WTC11 (cell line): ENCODE data around the gene PCK2. TPM values are rescaled to one million over a fixed set of nuclear protein-coding genes. Genes with fewer than 3 reads are reported as not detected.

Experiments
- ATAC-seq: fragments of 200-7000 bp; cut with Tn5 transposase; 2 replicates; pipeline ENCODE4 v1.10.0; 2021; ENCODE audit warnings: mild to moderate bottlenecking, moderate library complexity
- CTCF ChIA-PET: fragments of 300-600 bp; sonication (Branson Sonifier 250); formaldehyde crosslinking; loops from one replicate; lab custom pipeline; 2021; ENCODE audit warnings: antibody characterized with exemption; lab: Charles Lee
- POLR2A ChIA-PET: fragments of 350-600 bp; sonication (Branson Sonifier 250); formaldehyde crosslinking; loops from one replicate; lab custom pipeline; 2021; ENCODE audit warnings: antibody characterized with exemption; lab: Charles Lee
- DNase-seq: peaks from one replicate; pipeline ENCODE4 v3.0.0; 2021; ENCODE audit warnings: low spot score
- H3K27ac Mint-ChIP-seq: 2 replicates; pipeline ENCODE4 v1.8.0; 2021; ENCODE audit warnings: mixed read lengths
- H3K27me3 Mint-ChIP-seq: 2 replicates; pipeline ENCODE4 v1.8.0; 2021; ENCODE audit warnings: low read depth, mild to moderate bottlenecking, moderate library complexity, mixed read lengths
- H3K36me3 Mint-ChIP-seq: 2 replicates; pipeline ENCODE4 v1.8.0; 2021; ENCODE audit warnings: mixed read lengths
- H3K4me1 Mint-ChIP-seq: 2 replicates; pipeline ENCODE4 v1.8.0; 2022; ENCODE audit warnings: mixed read lengths
- H3K4me3 Mint-ChIP-seq: 2 replicates; pipeline ENCODE4 v1.8.0; 2021; ENCODE audit warnings: mild to moderate bottlenecking, moderate library complexity, mixed read lengths
- H3K9me3 Mint-ChIP-seq: 2 replicates; pipeline ENCODE4 v1.8.0; 2021; ENCODE audit warnings: mixed read lengths
- ELF4 ChIP-seq: sonication (generic); formaldehyde crosslinking; IDR thresholded peaks from 2 replicates; pipeline ENCODE4 v1.8.1; 2022; ENCODE audit warnings: low read depth, mild to moderate bottlenecking, moderate library complexity, missing genetic modification reagents
- FOXJ3 ChIP-seq: sonication (generic); formaldehyde crosslinking; IDR thresholded peaks from 2 replicates; pipeline ENCODE4 v1.9.0; 2021; ENCODE audit warnings: missing genetic modification reagents, mild to moderate bottlenecking, borderline replicate concordance
- GRHL2 ChIP-seq: fragments of 250-450 bp; sonication (Bioruptor Pico); IDR thresholded peaks from 2 replicates; pipeline ENCODE4 v1.8.0; 2022; ENCODE audit warnings: mild to moderate bottlenecking, moderate library complexity; ENCODE audit not compliant: insufficient replicate concordance, severe bottlenecking
- IRF2 ChIP-seq: sonication (generic); formaldehyde crosslinking; IDR thresholded peaks from 2 replicates; pipeline ENCODE4 v1.8.0; 2022; ENCODE audit warnings: low read depth, missing genetic modification reagents, borderline replicate concordance
- MXD4 ChIP-seq: fragments of 250-450 bp; sonication (Bioruptor Pico); IDR thresholded peaks from 2 replicates; pipeline ENCODE4 v1.8.0; 2021; ENCODE audit warnings: mild to moderate bottlenecking, moderate library complexity, borderline replicate concordance
- MYBL2 ChIP-seq: sonication (generic); formaldehyde crosslinking; IDR thresholded peaks from 2 replicates; pipeline ENCODE4 v1.8.1; 2023; ENCODE audit warnings: mild to moderate bottlenecking, moderate library complexity, missing genetic modification reagents
- NFATC4 ChIP-seq: fragments of 250-450 bp; sonication (Bioruptor Pico); IDR thresholded peaks from 2 replicates; pipeline ENCODE4 v1.9.0; 2021; ENCODE audit warnings: mild to moderate bottlenecking
- NR1H2 ChIP-seq: sonication (generic); formaldehyde crosslinking; IDR thresholded peaks from 2 replicates; pipeline ENCODE4 v1.9.0; 2021; ENCODE audit warnings: mild to moderate bottlenecking, moderate library complexity, missing genetic modification reagents
- RORB ChIP-seq: fragments of 250-450 bp; sonication (Bioruptor Pico); IDR thresholded peaks from 2 replicates; pipeline ENCODE4 v1.9.0; 2021; ENCODE audit warnings: mild to moderate bottlenecking
- SOX15 ChIP-seq: fragments of 250-450 bp; sonication (Bioruptor Pico); IDR thresholded peaks from 2 replicates; pipeline ENCODE4 v1.9.0; 2021; ENCODE audit warnings: mild to moderate bottlenecking
- TP53 ChIP-seq: sonication (generic); formaldehyde crosslinking; IDR thresholded peaks from 2 replicates; pipeline ENCODE4 v1.8.1; 2023; ENCODE audit warnings: mild to moderate bottlenecking, missing genetic modification reagents
- ZBTB21 ChIP-seq: sonication (generic); formaldehyde crosslinking; IDR thresholded peaks from 2 replicates; pipeline ENCODE4 v1.8.1; 2023; ENCODE audit warnings: mild to moderate bottlenecking, missing genetic modification reagents, borderline replicate concordance
- ZNF138 ChIP-seq: sonication (generic); formaldehyde crosslinking; conservative IDR thresholded peaks from 2 replicates; pipeline ENCODE4 v1.8.1; 2022; ENCODE audit warnings: mild to moderate bottlenecking, moderate library complexity, missing genetic modification reagents
- ZNF317 ChIP-seq: sonication (generic); formaldehyde crosslinking; IDR thresholded peaks from 2 replicates; pipeline ENCODE4 v1.8.1; 2023; ENCODE audit warnings: low read depth, mild to moderate bottlenecking, moderate library complexity, missing genetic modification reagents, borderline replicate concordance
- ZNF416 ChIP-seq: fragments of 250-450 bp; sonication (Bioruptor Pico); IDR thresholded peaks from 2 replicates; pipeline ENCODE4 v1.9.0; 2021; ENCODE audit warnings: mild to moderate bottlenecking, inconsistent platforms
- total RNA-seq: library from RNA; stranded (reverse); gene quantifications from 3 replicates; pipeline ENCODE4 v1.2.3, GENCODE V29; 2021
- TF ChIP-seq, protein P1 (sequence below): fragments of 250-450 bp; sonication (Bioruptor Pico); IDR thresholded peaks from 2 replicates; pipeline ENCODE4 v1.9.0; 2021; ENCODE audit warnings: mild to moderate bottlenecking
- TF ChIP-seq, protein P2 (sequence below): sonication (generic); formaldehyde crosslinking; IDR thresholded peaks from 2 replicates; pipeline ENCODE4 v1.8.0; 2022; ENCODE audit warnings: mild to moderate bottlenecking, missing genetic modification reagents
- TF ChIP-seq, protein P3 (sequence below): fragments of 250-450 bp; sonication (Bioruptor Pico); IDR thresholded peaks from 2 replicates; pipeline ENCODE4 v1.9.0; 2021; ENCODE audit warnings: mild to moderate bottlenecking
- TF ChIP-seq, protein P4 (sequence below): sonication (generic); formaldehyde crosslinking; IDR thresholded peaks from 2 replicates; pipeline ENCODE4 v1.8.1; 2023; ENCODE audit warnings: mild to moderate bottlenecking, missing genetic modification reagents
- TF ChIP-seq, protein P5 (sequence below): sonication (generic); formaldehyde crosslinking; IDR thresholded peaks from 2 replicates; pipeline ENCODE4 v1.8.1; 2023; ENCODE audit warnings: mild to moderate bottlenecking, missing genetic modification reagents, moderate library complexity
- TF ChIP-seq, protein P6 (sequence below): sonication (generic); formaldehyde crosslinking; IDR thresholded peaks from 2 replicates; pipeline ENCODE4 v1.8.1; 2023; ENCODE audit warnings: mild to moderate bottlenecking, missing genetic modification reagents, borderline replicate concordance

PCK2 gene
- total RNA-seq, 1 experiment from 2014 or later = 67.0 TPM

DNA sequence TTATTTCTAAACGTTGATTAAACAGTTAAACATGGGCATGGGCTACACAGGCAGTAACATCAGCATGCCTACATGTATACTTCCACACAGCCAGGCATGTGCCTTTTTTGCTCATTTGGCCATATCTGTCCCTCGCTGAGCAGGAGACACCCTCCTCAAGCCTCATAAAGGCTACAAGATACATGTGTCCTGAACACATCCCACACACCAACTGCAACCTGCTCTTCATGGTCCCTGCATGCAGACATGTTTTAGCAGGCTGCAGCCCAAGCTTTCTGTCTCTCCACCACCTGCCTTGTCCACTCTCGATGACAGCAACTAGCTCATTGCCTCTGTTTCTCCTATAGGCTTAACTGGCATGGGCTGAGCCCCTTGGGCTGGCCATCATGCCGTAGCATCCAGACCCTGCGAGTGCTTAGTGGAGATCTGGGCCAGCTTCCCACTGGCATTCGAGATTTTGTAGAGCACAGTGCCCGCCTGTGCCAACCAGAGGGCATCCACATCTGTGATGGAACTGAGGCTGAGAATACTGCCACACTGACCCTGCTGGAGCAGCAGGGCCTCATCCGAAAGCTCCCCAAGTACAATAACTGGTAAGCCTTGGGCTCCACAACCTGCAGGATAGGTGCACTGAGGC lies 2.6 kb downstream of the PCK2 start (continued):
- TF ChIP-seq ZBTB21 (CRISPR knock-in tag) (no peak), ZNF416 (no peak), NR1H2 (CRISPR knock-in tag) (no peak), FOXJ3 (CRISPR knock-in tag) (no peak), ZNF317 (CRISPR knock-in tag) (no peak)

DNA sequence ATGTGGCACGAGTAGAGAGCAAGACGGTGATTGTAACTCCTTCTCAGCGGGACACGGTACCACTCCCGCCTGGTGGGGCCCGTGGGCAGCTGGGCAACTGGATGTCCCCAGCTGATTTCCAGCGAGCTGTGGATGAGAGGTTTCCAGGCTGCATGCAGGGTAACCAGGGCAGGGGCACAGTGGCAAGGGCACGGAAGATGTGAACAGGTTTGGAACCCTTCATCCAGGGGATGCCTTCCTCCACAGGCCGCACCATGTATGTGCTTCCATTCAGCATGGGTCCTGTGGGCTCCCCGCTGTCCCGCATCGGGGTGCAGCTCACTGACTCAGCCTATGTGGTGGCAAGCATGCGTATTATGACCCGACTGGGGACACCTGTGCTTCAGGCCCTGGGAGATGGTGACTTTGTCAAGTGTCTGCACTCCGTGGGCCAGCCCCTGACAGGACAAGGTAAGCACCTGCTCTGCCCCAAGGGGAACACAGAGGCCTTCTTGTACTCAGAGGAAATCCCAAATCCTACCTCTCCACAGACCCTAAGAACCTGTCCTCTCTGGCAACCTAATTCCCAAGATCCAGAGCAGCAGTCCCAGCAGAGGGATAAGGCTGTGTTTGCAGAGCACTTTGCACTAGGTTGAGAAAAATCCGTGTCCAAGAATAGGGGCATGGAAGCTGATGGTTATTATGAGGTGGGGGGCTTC lies 4.3 kb downstream of the PCK2 start:
- H3K27me3 Mint-ChIP-seq = peaks cover 3% of the 10 kb centered on the region; the same call in 1 of the 2 replicates
- TF ChIP-seq MXD4 = no peak
- TF ChIP-seq TP53 = no peak
- no peak for TF ChIP-seq NFATC4 (CRISPR knock-in tag)
- TF ChIP-seq IRF2 = no peak
- TF ChIP-seq, protein P1, sequence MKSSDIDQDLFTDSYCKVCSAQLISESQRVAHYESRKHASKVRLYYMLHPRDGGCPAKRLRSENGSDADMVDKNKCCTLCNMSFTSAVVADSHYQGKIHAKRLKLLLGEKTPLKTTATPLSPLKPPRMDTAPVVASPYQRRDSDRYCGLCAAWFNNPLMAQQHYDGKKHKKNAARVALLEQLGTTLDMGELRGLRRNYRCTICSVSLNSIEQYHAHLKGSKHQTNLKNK (CRISPR knock-in tag) = no peak
- no peak for TF ChIP-seq GRHL2 (CRISPR knock-in tag)
- TF ChIP-seq, protein P2, sequence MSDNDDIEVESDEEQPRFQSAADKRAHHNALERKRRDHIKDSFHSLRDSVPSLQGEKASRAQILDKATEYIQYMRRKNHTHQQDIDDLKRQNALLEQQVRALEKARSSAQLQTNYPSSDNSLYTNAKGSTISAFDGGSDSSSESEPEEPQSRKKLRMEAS (CRISPR knock-in tag) = no peak
- TF ChIP-seq ELF4 (CRISPR knock-in tag) = no peak
- no peak for TF ChIP-seq MYBL2
- TF ChIP-seq ZNF138 (CRISPR knock-in tag) = no peak
- no peak overlapping the region for H3K4me3 Mint-ChIP-seq
- H3K36me3 Mint-ChIP-seq = peaks cover 38% of the 10 kb centered on the region
- POLR2A ChIA-PET = no interaction called here
- CTCF ChIA-PET = interaction anchor here (11.1 to 11.7 kb wide), 2 partner anchors 11 to 41 kb away, joined by 170 to 320 read pairs; no protein-coding TSS in a partner anchor
- H3K9me3 Mint-ChIP-seq = peaks cover 5% of the 10 kb centered on the region; the same call in 1 of the 2 replicates
- no peak for DNase-seq
- peaks cover 16% of the 10 kb centered on the region for H3K4me1 Mint-ChIP-seq
- no peak overlapping the region for H3K27ac Mint-ChIP-seq
- ATAC-seq = no peak

DNA sequence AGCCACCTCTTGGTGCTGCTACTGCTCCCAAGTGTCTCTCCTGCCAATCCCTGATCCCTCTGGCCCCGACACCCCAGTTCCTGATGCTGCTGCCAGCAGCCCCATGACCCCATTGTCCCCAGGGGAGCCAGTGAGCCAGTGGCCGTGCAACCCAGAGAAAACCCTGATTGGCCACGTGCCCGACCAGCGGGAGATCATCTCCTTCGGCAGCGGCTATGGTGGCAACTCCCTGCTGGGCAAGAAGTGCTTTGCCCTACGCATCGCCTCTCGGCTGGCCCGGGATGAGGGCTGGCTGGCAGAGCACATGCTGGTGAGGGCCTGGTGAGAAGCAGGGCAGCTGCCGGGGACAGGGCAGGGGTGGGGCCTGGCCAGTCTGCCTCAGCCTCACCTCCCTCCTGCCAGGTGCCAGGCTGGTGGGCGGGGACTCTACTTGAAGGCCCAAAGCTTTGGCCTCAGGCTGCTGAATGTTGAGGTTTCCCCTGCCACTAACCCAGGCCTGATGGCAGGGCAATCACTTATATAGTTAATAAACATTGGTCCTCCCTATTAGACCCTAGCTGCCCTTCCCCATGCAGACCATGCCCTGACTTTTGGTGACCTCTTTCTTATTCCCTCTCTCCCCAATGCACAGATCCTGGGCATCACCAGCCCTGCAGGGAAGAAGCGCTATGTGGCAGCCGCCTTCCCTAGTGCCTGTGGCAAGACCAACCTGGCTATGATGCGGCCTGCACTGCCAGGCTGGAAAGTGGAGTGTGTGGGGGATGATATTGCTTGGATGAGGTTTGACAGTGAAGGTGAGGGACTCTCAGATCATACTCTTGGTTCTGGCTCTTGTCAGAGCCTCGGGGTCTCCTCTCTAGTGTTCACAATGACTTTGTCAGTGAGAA lies 5.1 kb downstream of the PCK2 start:
- ChIA-PET POLR2A (no interaction called here), CTCF (interaction anchor here (11.7 kb wide), 1 partner anchor 10 kb away, joined by 170 read pairs; no protein-coding TSS in a partner anchor)
- H3K27ac Mint-ChIP-seq = 0 out of 2 replicates have a peak overlapping the region, but pooled peaks have one; percentile 41
- ATAC-seq (no peak), DNase-seq (no peak)
- H3K36me3 Mint-ChIP-seq = peaks cover 46% of the 10 kb centered on the region
- peaks cover 12% of the 10 kb centered on the region for H3K4me1 Mint-ChIP-seq
- no peak overlapping the region for H3K4me3 Mint-ChIP-seq
- H3K27me3 Mint-ChIP-seq = no peaks in the 10 kb centered on the region
- peaks cover 13% of the 10 kb centered on the region for H3K9me3 Mint-ChIP-seq
- TF ChIP-seq SOX15 (no peak), RORB (CRISPR knock-in tag) (no peak)
- TF ChIP-seq, protein P3, sequence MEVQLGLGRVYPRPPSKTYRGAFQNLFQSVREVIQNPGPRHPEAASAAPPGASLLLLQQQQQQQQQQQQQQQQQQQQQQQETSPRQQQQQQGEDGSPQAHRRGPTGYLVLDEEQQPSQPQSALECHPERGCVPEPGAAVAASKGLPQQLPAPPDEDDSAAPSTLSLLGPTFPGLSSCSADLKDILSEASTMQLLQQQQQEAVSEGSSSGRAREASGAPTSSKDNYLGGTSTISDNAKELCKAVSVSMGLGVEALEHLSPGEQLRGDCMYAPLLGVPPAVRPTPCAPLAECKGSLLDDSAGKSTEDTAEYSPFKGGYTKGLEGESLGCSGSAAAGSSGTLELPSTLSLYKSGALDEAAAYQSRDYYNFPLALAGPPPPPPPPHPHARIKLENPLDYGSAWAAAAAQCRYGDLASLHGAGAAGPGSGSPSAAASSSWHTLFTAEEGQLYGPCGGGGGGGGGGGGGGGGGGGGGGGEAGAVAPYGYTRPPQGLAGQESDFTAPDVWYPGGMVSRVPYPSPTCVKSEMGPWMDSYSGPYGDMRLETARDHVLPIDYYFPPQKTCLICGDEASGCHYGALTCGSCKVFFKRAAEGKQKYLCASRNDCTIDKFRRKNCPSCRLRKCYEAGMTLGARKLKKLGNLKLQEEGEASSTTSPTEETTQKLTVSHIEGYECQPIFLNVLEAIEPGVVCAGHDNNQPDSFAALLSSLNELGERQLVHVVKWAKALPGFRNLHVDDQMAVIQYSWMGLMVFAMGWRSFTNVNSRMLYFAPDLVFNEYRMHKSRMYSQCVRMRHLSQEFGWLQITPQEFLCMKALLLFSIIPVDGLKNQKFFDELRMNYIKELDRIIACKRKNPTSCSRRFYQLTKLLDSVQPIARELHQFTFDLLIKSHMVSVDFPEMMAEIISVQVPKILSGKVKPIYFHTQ = no peak
- TF ChIP-seq, protein P4, sequence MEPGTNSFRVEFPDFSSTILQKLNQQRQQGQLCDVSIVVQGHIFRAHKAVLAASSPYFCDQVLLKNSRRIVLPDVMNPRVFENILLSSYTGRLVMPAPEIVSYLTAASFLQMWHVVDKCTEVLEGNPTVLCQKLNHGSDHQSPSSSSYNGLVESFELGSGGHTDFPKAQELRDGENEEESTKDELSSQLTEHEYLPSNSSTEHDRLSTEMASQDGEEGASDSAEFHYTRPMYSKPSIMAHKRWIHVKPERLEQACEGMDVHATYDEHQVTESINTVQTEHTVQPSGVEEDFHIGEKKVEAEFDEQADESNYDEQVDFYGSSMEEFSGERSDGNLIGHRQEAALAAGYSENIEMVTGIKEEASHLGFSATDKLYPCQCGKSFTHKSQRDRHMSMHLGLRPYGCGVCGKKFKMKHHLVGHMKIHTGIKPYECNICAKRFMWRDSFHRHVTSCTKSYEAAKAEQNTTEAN (CRISPR knock-in tag) = no peak
- TF ChIP-seq, protein P5, sequence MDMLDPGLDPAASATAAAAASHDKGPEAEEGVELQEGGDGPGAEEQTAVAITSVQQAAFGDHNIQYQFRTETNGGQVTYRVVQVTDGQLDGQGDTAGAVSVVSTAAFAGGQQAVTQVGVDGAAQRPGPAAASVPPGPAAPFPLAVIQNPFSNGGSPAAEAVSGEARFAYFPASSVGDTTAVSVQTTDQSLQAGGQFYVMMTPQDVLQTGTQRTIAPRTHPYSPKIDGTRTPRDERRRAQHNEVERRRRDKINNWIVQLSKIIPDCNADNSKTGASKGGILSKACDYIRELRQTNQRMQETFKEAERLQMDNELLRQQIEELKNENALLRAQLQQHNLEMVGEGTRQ = no peak
- TF ChIP-seq, protein P6, sequence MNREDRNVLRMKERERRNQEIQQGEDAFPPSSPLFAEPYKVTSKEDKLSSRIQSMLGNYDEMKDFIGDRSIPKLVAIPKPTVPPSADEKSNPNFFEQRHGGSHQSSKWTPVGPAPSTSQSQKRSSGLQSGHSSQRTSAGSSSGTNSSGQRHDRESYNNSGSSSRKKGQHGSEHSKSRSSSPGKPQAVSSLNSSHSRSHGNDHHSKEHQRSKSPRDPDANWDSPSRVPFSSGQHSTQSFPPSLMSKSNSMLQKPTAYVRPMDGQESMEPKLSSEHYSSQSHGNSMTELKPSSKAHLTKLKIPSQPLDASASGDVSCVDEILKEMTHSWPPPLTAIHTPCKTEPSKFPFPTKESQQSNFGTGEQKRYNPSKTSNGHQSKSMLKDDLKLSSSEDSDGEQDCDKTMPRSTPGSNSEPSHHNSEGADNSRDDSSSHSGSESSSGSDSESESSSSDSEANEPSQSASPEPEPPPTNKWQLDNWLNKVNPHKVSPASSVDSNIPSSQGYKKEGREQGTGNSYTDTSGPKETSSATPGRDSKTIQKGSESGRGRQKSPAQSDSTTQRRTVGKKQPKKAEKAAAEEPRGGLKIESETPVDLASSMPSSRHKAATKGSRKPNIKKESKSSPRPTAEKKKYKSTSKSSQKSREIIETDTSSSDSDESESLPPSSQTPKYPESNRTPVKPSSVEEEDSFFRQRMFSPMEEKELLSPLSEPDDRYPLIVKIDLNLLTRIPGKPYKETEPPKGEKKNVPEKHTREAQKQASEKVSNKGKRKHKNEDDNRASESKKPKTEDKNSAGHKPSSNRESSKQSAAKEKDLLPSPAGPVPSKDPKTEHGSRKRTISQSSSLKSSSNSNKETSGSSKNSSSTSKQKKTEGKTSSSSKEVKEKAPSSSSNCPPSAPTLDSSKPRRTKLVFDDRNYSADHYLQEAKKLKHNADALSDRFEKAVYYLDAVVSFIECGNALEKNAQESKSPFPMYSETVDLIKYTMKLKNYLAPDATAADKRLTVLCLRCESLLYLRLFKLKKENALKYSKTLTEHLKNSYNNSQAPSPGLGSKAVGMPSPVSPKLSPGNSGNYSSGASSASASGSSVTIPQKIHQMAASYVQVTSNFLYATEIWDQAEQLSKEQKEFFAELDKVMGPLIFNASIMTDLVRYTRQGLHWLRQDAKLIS (CRISPR knock-in tag) = no peak
